GM19238 (cell line): ENCODE data around the gene CMBL.

ENCODE experiments used
- DNase-seq: peaks from one replicate; pipeline ENCODE4 v3.0.0; 2011; ENCODE audit warnings: low spot score; ENCODE audit not compliant: insufficient read length

The CMBL gene

DNA sequence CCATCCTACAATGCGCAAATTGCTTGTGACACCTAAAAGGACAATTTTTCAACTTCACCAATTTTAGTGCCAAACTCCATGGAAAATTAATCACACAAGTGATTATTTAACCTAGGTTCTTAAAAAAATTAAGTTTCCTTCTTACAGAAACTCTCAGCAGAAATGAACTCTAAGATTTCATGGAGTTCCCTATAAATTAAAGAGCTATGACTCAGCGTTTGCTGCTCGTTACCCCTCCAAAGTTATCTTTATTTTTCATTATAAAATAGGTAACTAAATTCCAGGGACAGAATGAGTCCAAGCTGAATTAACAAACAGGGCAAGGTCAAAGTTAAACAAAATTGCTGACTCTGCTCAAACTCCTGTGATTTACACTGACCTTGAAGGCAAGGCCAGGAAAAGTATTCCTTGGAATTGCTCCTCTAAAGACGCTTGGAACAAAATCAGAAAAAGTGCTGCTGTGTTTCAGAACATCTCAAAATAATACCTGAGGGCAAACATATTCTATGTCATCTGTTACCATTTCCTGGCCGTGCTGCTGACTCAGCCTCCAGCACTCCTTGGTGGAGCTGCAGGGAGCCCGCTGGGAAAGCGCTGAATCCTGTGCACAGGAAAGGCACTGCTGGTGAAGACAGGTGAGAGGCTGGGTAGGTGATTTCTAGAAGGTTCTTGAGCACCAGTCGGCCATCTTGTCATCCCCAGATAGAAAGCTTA is 2.5 kb upstream of the CMBL start:
- DNase-seq = no peak

DNA sequence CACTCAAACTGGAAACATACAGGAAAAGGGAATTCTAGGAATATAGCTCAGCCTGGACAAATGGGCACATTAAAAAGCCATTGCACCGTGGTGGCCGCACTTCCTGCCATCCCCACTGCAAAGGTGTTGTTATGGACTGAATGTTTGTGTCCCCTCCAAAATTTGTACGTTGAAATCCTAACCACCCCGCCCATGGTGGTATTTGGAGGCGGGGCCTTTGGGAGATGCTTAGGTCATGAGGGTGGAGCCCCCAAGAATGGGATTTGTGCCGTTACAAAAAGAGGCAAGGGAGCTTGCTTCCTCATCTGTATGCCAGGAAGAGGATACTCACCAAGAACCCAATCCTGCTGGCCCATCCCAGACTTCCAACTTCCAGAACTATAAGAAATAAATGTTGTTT is 1.1 kb upstream of the CMBL start:
- DNase-seq = no peak

DNA sequence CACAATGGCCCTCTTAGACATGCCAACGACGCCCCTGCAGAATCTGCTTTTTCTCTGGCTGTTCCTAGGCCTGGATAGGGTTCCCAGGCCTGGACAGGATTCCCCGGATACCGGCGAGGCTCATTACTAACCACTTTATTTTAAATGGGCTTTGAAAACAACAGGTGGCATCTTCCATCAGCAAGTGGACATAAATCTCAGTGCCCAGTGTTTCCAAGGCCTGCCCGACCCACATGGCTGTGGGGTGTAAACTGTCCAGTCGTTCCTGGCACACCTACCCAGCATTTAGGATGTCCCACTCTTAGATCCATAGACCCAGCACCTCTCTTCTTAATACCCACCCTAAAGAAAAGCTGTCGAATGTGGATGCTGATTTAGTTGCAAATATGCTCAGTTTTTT is 896 bp downstream of the CMBL start:
- DNase-seq = no peak

DNA sequence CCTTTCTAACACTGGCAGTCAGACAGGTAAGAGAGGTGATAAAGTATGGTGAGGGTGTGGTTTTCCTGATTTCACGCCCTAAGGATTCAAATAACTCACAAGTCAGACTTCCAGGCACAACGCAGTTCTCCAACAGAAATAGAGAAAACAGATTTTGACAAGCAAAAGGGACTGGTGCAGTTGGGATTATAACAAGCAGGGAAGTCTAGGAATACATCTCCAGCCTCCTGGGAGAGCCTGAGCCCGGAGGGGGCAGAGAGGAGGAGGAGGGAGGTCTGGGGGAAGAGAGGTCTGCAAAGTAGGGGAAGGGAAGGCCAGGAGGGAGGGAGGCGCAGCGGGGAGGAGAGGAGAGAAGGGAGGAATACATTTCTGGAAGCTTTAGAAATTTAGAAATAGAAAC is 1.6 kb downstream of the CMBL start:
- DNase-seq = no peak

DNA sequence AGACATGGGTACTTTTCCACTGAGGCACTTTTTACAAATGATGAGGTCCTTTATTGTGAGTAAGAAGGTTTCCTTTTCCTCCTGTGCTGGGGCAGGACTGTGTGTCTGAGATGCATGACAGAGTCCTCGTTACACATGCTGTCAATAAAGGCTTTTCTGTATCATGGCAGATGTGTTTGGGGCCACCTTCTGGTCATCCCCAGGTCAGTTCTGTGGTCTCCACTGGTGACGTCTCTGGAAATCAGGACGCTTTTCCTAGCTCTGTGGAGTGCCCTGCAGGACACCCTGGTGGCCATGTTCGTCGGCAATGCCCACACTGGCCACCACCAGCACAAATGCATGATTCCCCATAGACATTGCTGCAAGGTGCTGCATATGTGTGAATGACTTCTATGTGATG is 2.8 kb downstream of the CMBL start:
- no peak for DNase-seq

DNA sequence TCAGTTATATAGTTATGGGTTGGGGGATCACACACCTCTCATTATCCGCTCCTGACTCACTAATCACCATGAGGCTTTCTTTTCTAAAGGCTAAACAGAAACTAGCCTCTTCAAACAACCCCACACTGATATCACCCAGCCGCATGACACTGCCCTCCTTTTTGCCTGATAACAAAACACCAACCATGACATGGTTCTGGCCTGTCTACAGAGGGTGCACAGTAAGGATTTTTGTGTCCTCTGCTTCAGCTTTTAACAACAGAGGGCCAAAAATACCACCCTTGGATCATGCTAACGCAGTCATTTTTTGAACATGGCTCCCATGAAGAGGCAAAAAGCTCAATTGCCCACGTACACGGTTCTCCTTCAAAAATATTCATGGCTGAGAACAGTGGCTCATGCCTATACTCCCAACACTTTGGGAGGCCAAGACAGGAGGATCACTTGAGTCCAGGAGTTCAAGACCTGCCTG is 4.0 kb downstream of the CMBL start:
- no peak for DNase-seq

DNA sequence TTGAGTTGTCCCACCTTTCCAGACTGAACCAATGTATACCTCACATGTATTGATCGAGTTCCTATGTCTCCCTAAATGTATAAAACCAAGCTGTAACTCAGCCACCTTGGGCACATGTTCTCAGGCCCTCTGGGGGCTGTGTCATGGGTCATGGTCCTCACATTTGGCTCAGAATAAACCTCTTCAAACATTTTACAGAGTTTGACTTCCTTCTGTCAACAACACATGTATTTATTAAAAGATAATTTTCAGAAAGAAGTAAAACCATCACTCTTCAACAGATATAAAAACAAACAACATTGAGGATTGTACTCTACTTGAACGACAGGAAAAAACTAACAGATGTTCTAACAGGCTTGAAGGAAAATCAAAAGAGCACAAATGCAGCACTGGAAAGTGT is 4.5 kb downstream of the CMBL start:
- no peak for DNase-seq

DNA sequence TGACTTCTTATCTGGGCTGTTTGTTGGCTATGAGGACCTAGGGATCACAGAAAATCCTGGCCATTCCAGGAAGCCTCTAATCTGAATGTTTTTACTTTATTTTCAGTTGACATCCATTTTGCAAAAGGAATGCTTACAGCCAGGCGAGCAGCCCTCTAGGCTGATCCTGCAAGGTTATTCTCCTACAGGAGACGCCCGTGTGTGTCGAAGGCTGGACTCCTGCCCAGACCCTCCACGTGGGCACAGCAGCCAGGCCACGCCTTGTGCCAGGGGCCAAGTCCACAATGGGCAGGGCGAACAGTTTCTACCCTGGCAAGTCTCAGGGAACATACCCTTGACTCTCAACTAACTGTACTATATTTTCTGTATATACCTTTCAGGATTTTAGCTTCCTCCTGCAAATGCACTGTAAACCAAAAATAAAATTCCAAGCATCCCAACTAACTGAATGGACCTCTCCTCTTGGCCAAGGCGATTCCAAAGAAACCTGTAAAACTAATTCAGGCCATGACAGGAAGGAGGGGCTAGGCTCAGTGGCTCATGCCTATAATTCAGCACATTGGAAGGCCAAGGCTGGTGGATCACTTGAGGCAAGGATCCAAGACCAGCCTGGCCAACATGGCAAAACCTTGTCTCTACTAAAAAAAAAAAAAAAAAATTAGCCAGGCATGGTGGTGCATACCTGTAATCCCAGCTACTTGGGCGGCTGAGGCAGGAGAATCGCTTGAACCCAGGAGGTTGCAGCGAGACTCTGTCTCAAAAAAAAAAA is 5.7 kb downstream of the CMBL start:
- no peak for DNase-seq

DNA sequence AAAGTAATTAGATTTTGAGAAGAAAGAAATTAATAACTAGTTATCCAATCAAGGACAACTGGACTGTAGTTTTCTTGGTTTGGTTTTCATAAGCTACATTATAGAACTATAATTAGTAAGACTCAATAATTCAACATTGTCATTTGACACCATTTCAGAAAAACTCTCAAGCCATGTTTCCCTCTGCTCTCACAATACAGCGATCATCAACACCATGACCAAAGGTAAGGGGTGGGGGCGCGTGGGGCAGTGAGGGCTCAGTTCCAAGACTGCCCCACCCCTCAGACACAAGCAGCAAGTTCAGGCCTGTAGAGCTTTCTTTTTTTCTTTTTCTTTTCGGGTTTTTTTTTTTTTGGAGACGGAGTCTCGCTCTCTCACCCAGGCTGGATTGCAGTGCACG is 6.4 kb downstream of the CMBL start:
- DNase-seq = no peak

DNA sequence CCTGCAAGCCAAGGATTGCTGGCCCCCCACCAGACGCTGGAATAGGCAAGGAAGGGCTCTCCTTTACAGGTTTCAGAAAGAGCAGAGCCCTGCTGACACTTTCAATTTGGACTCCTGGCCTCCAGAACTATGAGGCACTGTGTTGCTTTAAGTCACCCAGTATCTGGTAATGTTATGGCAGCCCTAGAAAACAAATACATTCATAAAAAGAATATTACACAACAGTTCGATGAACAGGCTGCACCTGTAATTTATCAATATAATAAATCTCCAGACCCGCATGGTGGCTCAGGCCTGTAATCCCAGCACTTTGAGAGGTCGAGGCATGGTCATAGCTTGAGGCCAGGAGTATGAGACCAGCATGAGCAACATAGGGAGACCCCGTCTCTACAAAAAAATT is 7.5 kb downstream of the CMBL start:
- no peak for DNase-seq

DNA sequence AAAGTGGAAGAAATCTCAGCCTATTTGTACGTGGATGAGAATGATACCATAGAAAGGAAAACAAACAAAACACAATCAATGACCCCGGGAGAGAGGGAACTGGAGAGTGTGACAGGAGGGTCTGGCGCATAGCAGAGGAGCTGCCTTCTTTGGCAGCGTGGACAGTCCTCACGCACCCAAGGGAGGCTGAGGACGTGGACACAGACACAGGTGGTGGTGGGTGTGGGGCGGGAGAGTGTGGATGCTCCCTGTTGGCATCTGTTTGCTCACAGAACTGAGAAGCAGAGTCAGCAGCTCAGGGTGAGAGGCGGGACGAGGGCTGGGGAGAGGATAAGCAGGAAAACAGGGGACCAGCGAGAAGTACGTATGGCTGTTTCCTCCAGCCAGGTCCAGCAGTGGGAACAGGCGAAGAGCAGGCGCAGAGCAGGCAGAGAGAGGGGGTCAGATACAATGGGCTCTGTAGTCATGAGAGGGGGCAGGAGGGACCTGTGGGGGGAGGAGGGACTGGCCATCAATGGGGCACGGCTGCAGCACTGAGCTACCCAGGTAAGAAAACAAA is 10.0 kb downstream of the CMBL start:
- DNase-seq = no peak

DNA sequence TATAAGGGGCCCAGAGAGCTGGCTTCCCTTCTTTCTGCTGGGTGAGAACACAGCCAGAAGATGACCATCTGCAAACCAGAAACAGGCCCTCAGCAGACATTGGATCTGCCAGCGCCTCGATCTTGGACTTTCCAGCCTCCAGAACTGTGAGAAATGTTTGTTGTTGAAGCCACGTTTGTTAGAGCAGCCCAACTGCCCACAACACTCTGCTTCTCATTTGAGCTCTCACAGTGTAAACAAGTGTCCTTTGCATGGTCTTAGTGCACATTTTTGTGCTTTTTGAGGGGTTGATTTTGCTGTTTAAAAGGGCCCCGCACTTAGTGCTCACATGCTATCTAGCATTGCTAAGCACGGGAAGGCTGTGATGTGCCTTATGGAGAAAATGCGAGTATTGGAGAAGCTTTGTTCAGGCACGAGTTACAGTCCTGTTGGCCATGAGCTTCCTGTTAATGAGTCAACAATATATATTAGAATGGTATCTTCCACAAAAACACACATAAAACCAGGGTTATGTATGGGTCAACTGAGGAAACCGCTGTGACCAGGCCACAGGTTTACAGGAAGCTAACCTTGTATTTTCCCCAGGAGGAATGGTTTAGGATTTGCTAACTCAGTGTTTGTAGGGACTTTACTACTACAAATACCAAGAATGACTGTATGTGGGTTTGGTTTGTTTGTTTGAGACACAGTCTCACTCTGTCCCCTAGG is 11.9 kb downstream of the CMBL start:
- DNase-seq = no peak

DNA sequence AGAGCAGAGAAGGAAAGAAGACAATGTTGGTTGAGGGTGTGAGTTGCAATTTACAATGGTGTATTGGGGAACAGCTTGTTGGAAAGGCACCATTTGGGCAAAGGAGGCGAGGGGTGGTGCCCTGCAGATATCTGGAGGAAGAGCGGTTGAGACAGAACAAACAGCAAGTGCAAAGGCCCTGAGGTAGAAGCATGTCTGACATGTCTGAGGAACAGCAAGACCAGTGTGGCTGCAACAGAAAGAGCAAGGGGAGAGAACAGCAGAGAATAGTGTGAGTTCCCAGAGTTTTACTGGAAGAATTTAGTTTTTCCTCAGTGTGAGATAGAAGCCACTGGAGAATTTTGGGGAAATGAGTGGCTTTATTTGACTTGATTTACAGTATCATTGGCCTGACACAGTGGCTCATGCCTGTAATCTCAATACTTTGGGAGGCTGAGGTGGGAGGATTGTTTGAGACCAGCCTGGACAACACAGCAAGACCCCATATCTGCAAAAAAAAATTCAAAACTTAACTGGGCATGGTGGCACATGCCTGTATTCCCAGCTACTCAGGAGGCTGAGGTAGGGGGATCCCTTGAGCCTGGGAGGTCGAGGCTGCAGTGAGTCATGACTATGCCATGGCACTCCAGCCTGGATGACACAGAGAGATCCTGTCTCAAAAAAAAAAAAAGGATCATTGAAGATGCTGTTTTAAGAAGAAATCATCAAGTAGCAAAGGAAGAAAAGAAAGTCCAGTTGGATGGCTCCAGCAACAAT is 13.6 kb downstream of the CMBL start:
- no peak for DNase-seq

DNA sequence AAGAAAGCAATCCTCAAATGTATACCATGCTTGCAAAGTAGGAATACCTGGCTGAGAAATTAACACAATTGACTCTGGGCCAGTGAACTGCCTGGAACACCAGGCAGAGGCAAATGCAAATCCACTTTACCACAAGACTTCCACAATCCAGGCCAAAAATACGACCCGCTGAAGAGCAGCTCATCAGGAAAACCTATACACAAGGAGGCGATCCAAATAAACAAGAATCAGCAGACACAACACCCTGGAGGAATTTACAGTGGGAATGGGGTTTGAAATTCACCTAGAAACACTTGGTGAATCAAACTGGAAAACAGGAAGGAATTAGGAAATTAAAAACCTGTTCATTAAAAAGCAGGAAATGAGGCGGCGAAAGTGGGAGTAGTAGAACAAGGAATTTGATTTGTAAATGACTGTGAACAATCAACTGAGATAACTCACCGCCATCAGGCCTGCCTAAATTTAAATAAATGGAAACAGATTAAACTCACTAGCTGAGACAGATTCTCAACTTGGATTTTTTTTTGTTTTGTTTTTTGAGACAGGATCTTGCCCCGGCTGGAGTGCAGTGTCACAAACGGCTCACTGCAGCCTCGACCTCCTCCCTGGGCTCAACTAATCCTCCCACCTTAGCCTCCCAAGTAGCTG is 15.9 kb downstream of the CMBL start:
- DNase-seq = no peak

DNA sequence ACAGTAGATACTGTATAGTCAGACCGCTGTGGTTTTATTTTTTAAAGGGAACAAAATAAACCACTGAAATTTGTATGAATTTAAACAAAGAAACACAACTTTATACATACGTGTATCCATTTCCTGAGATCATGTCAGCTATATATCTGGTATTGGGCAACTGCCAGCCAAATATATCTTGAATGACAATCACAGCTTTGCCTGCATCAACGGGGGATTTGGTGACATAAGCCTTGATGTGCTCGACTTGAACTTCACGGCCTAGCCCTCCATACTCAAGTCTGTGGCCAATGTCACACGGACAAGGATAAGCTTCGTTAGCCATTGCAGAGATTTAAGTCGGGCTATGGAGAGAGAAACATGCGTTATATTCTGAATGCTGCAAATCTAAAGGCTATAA is 17.3 kb downstream of the CMBL start:
- no peak for DNase-seq

DNA sequence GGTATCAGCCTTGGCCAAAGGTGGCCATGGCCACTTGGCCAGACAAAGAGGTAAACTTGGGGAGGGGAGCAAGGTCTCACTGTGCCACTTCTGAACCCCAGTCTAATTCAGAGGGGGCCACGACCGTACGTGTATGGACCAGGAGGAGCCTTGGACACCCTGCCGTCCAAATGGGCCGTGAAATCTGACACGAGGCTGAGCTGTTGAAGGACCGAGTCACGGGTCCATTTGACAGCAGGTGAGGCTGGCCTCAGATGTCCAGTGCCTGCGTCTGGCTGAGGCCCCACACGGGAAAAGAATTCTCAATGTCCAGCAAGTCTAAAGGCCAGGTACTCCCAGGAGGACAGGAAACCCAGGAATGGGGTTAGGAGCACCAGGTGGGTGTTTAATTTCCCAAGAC is 17.7 kb downstream of the CMBL start:
- DNase-seq = no peak

DNA sequence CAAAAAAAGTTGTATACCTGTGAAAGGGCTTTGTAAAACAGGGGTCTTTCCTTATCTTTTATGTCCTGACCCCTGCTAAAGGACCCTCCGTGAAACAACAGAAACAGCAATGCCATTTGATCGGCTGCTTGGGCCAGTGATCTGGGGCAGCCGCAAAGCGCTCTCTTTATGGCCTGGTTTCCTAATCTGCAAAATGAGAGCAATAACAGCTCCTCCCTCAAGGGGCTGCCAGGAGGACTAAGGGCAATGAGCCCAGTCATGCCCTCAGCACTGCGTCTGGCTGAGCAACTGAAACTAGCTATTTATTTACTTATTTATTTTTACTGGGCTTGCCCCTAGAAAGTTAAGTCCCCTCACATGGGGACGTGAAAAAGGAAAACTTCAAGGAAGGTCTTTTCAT is 18.3 kb downstream of the CMBL start:
- DNase-seq = no peak

DNA sequence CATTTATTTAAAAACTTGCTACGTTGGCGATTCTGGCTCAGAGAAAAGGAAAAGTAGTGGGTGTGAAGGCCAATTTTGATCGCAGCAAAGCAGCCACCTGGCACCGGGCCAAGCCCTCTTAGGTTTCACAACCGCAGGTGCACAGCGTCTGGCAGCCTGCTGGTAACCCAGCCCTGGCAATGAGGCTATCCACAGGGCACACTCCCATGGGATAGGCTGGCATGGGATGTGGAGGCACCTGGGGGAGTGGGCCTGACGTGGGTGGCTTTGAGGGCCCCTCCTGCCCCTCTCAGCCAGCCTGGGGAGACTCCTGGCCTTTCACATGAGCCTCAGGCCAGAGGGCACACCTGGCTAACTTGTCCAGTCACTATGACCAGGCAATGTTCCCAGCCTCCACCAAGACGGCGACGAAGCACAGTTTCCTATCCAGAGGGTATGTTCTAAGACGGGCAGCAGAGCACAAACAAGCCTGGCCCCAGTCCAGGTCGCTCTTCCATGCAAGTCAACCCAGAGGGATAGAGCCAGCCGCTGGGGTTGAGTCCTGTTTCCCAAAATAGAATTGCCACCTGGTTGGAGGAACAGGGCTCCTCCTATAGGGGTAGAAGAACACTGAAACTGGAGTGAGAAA is 19.0 kb downstream of the CMBL start:
- no peak for DNase-seq

DNA sequence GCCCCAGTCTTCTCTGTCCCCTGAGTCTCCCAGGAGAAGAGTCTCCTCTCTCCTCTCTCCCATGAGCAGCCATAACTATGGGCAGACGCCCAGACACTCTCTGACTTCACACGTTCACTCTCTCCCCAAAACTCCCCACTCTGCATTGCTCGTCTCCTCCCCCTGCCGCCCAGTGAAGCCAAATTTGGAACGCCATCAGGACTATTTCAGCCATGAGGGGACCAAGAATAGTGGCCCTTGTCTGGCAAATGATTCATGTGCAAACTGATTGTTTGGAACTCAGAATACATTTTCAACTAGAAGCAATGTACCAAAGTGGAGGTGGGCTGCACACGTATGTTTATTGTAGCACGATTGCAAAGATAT is 20.9 kb downstream of the CMBL start:
- DNase-seq = no peak

DNA sequence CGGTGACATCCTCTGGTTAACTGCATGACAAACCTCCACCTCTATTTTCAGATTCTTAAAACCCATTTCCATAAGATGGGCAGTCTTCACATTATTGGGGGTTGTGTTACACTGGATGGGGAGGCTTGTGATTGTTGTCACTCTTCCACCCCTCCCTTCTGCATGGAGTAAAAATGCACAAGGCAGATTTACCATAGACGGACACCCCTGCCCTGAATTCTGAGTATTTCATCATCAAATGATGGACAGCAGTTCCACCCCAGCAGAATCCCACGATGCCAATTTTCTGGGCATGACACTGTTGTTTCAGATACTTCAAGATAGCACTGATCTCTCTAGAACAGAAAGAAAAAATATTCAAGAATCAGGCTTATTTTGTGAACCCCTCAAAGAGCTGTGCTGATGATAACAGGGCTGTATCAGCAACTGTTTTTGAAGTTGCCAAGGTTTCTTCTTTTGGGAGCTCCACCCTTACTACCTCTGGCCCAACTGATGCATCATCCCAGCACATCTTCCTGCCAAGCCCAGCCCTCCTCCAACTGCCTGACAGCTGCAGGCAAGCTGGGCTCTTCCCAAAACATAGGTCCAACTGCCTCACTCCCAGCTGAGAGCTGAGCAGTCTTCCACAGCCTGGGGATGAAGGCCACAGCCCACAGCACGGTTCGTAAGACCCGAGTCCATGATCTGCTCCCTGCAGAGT is 21.4 kb downstream of the CMBL start:
- no peak for DNase-seq
